ENCODE data around the gene TDRD6. TPM values are rescaled to one million over a fixed set of nuclear protein-coding genes. Genes with fewer than 3 reads are reported as not detected.
"Not testable (repeated sequence)": the region's sequence is repeated elsewhere in the genome, so short reads cannot be mapped to it uniquely, and the experiment has no call there.

TDRD6 gene
- total RNA-seq, 1 experiment from 2014 or later = not detected

DNA sequence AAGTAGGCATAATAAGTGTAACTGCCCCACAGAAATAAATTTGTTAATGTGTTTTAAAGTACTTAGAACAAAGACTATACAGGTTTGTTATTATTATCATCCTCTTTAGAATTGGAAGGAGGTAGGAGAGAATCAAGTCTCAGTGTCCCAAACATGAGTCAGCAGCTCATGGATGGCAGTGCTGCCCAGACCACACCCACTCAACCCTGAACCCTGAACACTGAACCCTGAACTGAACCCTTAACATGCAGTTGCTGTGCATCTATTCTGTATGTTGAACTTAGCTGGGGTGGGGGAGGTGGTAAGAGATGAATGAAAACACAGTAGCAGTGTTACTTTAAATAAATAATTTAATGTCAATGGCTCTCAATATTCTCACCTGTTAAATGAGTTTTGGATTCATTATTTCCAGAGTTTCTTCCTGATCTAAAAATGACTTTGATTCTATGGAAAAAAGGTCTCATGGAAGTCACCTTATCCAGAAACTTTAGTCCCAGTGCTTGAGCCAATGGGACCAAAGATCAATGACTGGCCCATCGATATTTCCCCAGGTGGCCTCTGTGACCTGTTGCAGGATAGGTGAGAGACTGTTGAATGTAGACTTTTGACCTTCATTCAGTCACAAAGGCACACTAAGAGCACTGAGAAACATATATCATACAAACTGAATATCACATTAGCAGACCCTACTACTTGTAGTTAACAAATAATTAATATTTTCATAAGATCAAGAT, 55.9 kb downstream of the TDRD6 start:
- DNase-seq (ENCODE audit: low read depth) = no peak

DNA sequence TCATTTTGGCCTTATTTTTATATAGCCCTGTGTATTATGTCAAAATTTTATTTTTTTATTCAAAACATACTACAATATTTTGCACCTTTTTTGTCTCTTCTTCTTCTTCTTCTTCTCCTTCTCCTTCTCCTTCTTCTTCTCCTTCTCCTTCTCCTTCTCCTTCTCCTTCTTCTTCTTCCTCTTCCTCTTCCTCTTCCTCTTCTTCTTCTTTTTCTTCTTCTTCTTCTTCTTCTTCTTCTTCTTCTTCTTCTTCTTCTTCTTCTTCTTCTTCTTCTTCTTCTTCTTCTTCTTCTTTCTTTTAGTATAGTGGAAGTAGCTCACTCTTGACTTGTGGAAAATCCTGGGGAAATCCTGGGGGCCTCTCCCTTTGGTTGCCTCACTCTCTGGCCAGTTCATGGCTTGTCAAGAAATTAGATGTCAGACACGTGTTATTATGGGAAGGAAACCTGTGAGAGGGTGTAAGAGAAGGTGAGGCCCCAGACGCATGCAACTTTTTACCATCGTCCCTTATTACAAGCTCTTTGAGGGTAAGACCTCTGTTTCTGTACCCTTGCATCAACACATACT, 56.6 kb downstream of the TDRD6 start:
- DNase-seq (ENCODE audit: low read depth) = not testable (repeated sequence)

DNA sequence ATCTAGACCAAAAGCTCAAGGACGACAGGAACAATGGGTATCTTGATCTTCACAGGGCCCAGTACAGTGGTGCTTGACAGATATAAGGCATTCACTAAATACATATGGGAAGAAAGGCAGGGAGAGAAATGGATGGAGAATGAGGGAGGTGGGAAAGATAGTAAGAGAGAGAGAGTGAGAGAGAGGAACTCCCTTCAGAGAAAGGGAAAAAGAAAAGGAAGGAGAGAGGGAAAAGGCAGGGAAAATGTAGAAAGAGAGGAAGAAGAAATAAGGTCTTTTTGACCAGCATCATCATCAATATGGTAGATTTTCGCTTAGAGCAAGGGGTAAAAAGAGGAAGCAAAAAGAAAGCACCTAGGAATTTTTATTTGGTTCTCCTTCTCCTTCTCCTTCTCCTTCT, 58.3 kb downstream of the TDRD6 start:
- DNase-seq (ENCODE audit: low read depth) = no peak

DNA sequence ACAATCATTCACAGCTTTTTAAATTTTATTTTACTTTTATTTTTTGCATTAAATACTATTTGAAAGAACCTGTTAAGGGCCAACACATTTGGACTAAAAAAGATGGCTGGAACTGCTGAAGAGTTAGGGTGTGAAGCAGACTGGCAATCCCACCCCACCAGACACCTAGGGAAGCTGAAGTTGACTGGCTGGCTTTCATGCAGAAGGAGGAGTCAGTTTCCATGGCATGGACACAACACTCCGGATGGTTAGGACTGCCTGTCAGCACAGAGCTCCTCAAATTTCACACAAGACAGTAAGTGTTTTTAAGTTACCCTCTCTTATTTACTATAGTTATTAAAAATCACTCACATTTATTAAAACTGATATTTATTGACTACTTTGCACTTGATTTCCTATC, 59.0 kb downstream of the TDRD6 start, which contains the start of gene ANKRD66:
Gene ANKRD66, plus strand, starts transcription at position 238 of the 400 bp plus-strand sequence. CDS start 5,016 bp downstream, outside the sequence.
- peak; percentile 13 for DNase-seq (ENCODE audit: low read depth)

DNA sequence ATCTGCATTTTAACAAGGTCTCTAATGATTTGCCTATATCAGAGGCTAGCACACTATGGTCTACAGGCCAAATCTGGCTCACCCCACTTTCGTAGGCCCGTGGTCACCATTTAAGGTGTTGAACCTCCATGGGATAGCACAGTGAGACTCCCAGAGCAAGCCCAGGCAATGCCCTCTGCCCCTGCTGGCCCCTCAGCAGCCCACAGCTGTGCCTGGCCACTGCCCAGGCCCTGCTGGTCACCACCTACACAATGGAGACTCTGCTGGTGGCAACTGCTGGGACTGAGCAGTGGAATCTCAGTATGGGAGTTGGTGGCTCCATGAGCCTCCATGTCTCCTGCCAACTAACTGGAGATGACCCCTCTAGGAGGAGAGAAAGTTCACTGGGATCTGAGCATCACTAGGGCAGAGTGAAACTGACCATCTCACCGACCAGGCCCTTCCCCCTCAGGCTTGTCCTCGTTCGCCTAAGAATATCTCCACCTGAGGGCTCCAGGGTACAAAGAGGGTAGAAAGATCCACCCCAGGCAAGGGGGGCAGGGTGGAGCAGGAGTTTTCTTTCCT, 61.3 kb downstream of the TDRD6 start:
- DNase-seq (ENCODE audit: low read depth) = no peak

DNA sequence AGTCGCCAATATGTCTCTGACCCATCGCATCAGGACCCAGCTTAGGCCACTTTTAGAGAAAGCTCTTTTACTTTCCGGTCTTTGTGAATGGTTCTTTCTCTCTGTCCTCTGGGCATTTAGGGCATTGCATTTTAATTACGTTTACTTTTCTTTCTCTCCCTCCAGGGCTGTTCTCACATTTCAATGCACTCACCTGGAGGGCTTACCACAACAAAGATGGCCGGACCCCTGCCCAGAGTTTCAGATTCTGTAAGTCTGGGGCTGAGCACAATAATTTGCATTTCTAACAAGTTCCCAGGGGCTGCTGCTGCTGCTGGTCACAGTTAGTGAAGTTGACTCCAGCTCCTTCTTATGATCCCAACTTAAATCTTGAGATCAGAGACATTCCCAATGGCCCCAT, 62.0 kb downstream of the TDRD6 start:
- DNase-seq (ENCODE audit: low read depth) = no peak

DNA sequence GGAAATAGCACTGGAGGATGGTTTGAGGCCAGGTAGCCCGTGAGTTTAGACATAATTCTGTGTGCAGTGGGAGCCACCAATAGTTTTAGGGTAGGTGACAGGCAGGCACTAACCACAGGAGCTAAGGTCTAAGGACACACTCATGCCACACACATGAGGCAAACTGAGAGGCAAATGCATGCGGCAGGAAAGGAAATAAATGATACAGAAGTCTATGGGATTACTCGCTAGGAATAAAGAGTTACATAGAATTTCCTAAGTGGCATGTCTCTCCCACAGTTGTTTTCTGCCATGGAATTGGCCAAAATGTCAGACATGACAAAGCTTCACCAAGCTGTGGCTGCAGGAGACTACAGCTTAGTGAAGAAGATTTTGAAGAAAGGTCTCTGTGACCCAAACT, 64.0 kb downstream of the TDRD6 start:
- DNase-seq (ENCODE audit: low read depth) = no peak

Other genes starting within 250 kb of the TDRD6 start
- gene RCAN2, start 196.4 kb upstream of the TDRD6 start, total RNA-seq (2014; rRNA removed; shearing (Covaris generic)) = 1.6 and 2.0 TPM in 2 replicates
- gene CYP39A1, start 35.1 kb upstream of the TDRD6 start, total RNA-seq (2014; rRNA removed; shearing (Covaris generic)) = 2.9 and 5.1 TPM in 2 replicates
- 2.8 and 7.5 TPM in 2 replicates for gene SLC25A27, start 34.9 kb upstream of the TDRD6 start, total RNA-seq (2014; rRNA removed; shearing (Covaris generic))
- not detected in 2 replicates for gene PLA2G7, start 47.5 kb downstream of the TDRD6 start, total RNA-seq (2014; rRNA removed; shearing (Covaris generic))
- not detected in 2 replicates for gene ANKRD66, start 59.0 kb downstream of the TDRD6 start, total RNA-seq (2014; rRNA removed; shearing (Covaris generic))
- gene MEP1A, start 105.5 kb downstream of the TDRD6 start, total RNA-seq (2014; rRNA removed; shearing (Covaris generic)) = not detected in 2 replicates
- 0.11 TPM in 1 of 2 replicates, not detected in the other for gene ADGRF5, start 234.1 kb downstream of the TDRD6 start, total RNA-seq (2014; rRNA removed; shearing (Covaris generic))

All from Daoy (cell line).